ENCODE measurements around the gene SPAG9. TPM values are rescaled to one million over a fixed set of nuclear protein-coding genes. Genes with fewer than 3 reads are reported as not detected.

SPAG9 gene
- 42.0 TPM for total RNA-seq
- long read RNA-seq, full-length matches to known transcripts: 1 of 18 reads
- long read RNA-seq, partial matches to known transcripts: 5 of 18 reads
- long read RNA-seq, other reads (novel, unspliced or antisense): 12 of 18 reads

- ATAC-seq (ENCODE audit: poor library complexity): peak; percentile 89
- intact Hi-C loops (cut with DNase I): no loop called here
- peak; percentile 98 for DNase-seq
Measured at GRCh38 chr17:51120739-51121619, at the start of gene SPAG9. TSS of gene SPAG9 (minus strand) at chr17:51120868. CDS start at chr17:51120656, 212 bp downstream.

- ATAC-seq (ENCODE audit: poor library complexity): no peak
- no peak for DNase-seq
- intact Hi-C loops (cut with DNase I): no loop called here
Measured at GRCh38 chr17:51169340-51169739, 48.7 kb upstream of the SPAG9 start.

GRCh38 chr17:51166987-51167931 lies 46.6 kb upstream of the SPAG9 start:
- intact Hi-C loops (cut with DNase I): no loop called here
- DNase-seq (peak; percentile 61), ATAC-seq (ENCODE audit: poor library complexity) (peak; percentile 53)

GRCh38 chr17:51166198-51166986 lies 45.7 kb upstream of the SPAG9 start, which contains the start of gene NME2:
TSS of gene NME2 (plus strand) at chr17:51166411. CDS start at chr17:51166831, 420 bp downstream.
- intact Hi-C loops (cut with DNase I): no loop called here
- peak; percentile 96 for DNase-seq

GRCh38 chr17:51165680-51166197 lies 45.1 kb upstream of the SPAG9 start:
- no peak for ATAC-seq (ENCODE audit: poor library complexity)
- intact Hi-C loops (cut with DNase I): no loop called here
- peak; percentile 47 for DNase-seq

More at GRCh38 chr17:51166198-51166986, 45.7 kb upstream of the SPAG9 start, which contains the start of gene NME2:
- ATAC-seq (ENCODE audit: poor library complexity): peak; percentile 97

GRCh38 chr17:51164911-51165679 lies 44.4 kb upstream of the SPAG9 start:
- intact Hi-C loops (cut with DNase I): no loop called here
- DNase-seq (no peak), ATAC-seq (ENCODE audit: poor library complexity) (no peak)

GRCh38 chr17:51161541-51161940 lies 40.9 kb upstream of the SPAG9 start:
- ATAC-seq (ENCODE audit: poor library complexity) (no peak), DNase-seq (no peak)
- intact Hi-C loops (cut with DNase I): no loop called here

- intact Hi-C loops (cut with DNase I): no loop called here
- ATAC-seq (ENCODE audit: poor library complexity) (no peak), DNase-seq (no peak)
Measured at GRCh38 chr17:51159604-51160003, 38.9 kb upstream of the SPAG9 start.

GRCh38 chr17:51155416-51155815 lies 34.7 kb upstream of the SPAG9 start:
- no peak for DNase-seq
- intact Hi-C loops (cut with DNase I): no loop called here

GRCh38 chr17:51154176-51154575 lies 33.5 kb upstream of the SPAG9 start:
- no peak for DNase-seq
- ATAC-seq (ENCODE audit: poor library complexity): no peak
- intact Hi-C loops (cut with DNase I): no loop called here

More at GRCh38 chr17:51155416-51155815, 34.7 kb upstream of the SPAG9 start:
- no peak for ATAC-seq (ENCODE audit: poor library complexity)

GRCh38 chr17:51153210-51154072 lies 32.8 kb upstream of the SPAG9 start, which contains the start of gene NME1:
TSS of gene NME1 (plus strand) at chr17:51153559. CDS start at chr17:51155655, 2,096 bp downstream.
- intact Hi-C loops (cut with DNase I): loop anchor here (2.0 kb wide), 1 partner anchor 153 kb away; no protein-coding TSS in a partner anchor
- ATAC-seq (ENCODE audit: poor library complexity): peak; percentile 97
- DNase-seq: peak; percentile 96

- intact Hi-C loops (cut with DNase I): loop anchor here (2.0 kb wide), 1 partner anchor 152 kb away; no protein-coding TSS in a partner anchor
- ATAC-seq (ENCODE audit: poor library complexity) (peak; percentile 18), DNase-seq (no peak)
Measured at GRCh38 chr17:51152766-51153209, 32.1 kb upstream of the SPAG9 start.

GRCh38 chr17:51150932-51151331 lies 30.3 kb upstream of the SPAG9 start:
- ATAC-seq (ENCODE audit: poor library complexity) (no peak), DNase-seq (no peak)
- intact Hi-C loops (cut with DNase I): no loop called here

- intact Hi-C loops (cut with DNase I): no loop called here
- ATAC-seq (ENCODE audit: poor library complexity): no peak
- no peak for DNase-seq
Measured at GRCh38 chr17:51149163-51149562, 28.5 kb upstream of the SPAG9 start.

GRCh38 chr17:51147650-51148049 lies 27.0 kb upstream of the SPAG9 start:
- intact Hi-C loops (cut with DNase I): no loop called here
- no peak for ATAC-seq (ENCODE audit: poor library complexity)
- no peak for DNase-seq
